Right atrium auricular region (tissue), 2 donors: ENCODE data around the gene SOX5. TPM values are rescaled to one million over a fixed set of nuclear protein-coding genes. Genes with fewer than 3 reads are reported as not detected.
"Not testable (repeated sequence)": the region's sequence is repeated elsewhere in the genome, so short reads cannot be mapped to it uniquely, and the experiment has no call there.

Experiments
- DNase-seq: peaks from one replicate; pipeline ENCODE4 v3.0.0-alpha.2; 2019; ENCODE audit warnings: low spot score
- H3K27ac ChIP-seq, 2 donors: fragments of 200-600 bp; sonication (generic); 1 replicate in 1 of 2; 2 replicates in 1 of 2; pipeline ENCODE4 v1.5.1; 2016 to 2019
- H3K27me3 ChIP-seq, 2 donors: fragments of 200-600 bp; sonication (generic); one replicate each; pipeline versions ENCODE4 v1.5.1 to v1.6.0; 2017 to 2019
- H3K36me3 ChIP-seq: fragments of 200-600 bp; sonication (generic); one replicate; pipeline ENCODE4 v1.5.1; 2016
- H3K4me1 ChIP-seq, 2 donors: fragments of 200-600 bp; sonication (generic); one replicate each; pipeline versions ENCODE4 v1.5.1 to v1.6.0; 2017 to 2019
- H3K4me3 ChIP-seq, 2 donors: fragments of 200-600 bp; sonication (generic); 1 replicate in 1 of 2; 2 replicates in 1 of 2; pipeline ENCODE4 v1.5.1; 2017 to 2019; ENCODE audit warnings: mild to moderate bottlenecking in 1 of 2, moderate library complexity in 1 of 2
- H3K9me3 ChIP-seq, 2 donors: fragments of 200-600 bp; sonication (generic); one replicate each; pipeline ENCODE4 v1.5.1; 2019
- total RNA-seq, 2 donors: library from RNA; depleted of rRNA; stranded (reverse); fragments of >200 nt; gene quantifications; one replicate each; pipeline ENCODE4 v1.1.0, GENCODE V29; 2016
- TF ChIP-seq, protein P1 (sequence below), 2 donors: fragments of 200-600 bp; sonication (generic); IDR thresholded peaks; one replicate each; pipeline ENCODE4 v1.5.1; 2019; ENCODE audit warnings: antibody characterized with exemption in 2 of 2

SOX5 gene
- total RNA-seq, 2 donors from 2014 or later, result 3.9 to 5.6 TPM

DNA sequence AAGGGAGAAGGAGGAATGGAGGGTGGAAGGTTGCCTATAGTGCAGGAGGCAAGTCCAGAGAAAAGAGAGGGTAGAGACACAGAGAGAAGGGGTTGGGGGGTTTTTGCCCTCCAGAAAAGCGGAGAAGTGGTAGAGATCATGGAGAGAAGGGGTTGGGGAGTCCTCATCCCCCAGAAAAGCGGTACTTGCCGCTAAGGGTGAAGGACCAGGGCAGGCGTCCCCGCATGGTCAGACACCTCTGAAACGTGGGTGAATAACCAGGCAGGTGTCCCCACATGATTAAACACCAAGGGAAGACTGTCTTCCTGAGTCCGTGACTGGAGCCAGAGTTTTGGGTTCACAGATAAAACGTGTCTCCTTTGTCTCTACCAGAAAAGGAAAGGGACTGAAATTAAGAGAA is 439.0 kb downstream of the SOX5 start:
- no peak for DNase-seq
- no peaks in the 10 kb centered on the region for H3K27me3 ChIP-seq
- TF ChIP-seq, protein P1, sequence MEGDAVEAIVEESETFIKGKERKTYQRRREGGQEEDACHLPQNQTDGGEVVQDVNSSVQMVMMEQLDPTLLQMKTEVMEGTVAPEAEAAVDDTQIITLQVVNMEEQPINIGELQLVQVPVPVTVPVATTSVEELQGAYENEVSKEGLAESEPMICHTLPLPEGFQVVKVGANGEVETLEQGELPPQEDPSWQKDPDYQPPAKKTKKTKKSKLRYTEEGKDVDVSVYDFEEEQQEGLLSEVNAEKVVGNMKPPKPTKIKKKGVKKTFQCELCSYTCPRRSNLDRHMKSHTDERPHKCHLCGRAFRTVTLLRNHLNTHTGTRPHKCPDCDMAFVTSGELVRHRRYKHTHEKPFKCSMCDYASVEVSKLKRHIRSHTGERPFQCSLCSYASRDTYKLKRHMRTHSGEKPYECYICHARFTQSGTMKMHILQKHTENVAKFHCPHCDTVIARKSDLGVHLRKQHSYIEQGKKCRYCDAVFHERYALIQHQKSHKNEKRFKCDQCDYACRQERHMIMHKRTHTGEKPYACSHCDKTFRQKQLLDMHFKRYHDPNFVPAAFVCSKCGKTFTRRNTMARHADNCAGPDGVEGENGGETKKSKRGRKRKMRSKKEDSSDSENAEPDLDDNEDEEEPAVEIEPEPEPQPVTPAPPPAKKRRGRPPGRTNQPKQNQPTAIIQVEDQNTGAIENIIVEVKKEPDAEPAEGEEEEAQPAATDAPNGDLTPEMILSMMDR (IDR thresholded peaks at IDR 0.05), result no peak

DNA sequence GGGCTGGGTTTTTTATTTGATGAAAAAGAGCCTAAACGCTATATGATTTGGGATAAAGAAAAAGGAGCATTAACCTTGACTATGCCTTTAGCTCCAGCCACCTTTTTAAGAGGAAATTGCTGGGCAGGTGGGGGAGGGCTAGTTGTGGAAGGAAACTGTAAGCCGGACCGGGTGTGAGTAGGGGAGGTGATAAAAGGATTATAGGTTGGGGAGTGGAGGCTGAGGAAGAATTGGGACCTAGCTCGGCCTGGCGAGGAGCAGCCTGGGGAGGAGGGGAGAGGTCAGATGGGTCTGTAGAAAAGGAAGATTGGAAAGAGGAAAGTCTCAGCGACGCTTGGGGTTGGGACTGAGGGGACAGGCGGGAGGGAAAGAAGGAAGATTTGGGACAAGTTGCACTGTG is 439.6 kb downstream of the SOX5 start:
- H3K27me3 ChIP-seq, DNase-seq, H3K36me3 ChIP-seq, H3K4me3 ChIP-seq, H3K4me1 ChIP-seq, H3K9me3 ChIP-seq, H3K27ac ChIP-seq: not testable (repeated sequence)

More for the DNA sequence above, 439.0 kb downstream of the SOX5 start:
- Histone ChIP-seq H3K4me3 (no peak overlapping the region), H3K27ac (no peak overlapping the region), H3K4me1 (no peaks in the 10 kb centered on the region), H3K36me3 (no peaks in the 10 kb centered on the region), H3K9me3 (peaks cover 0 to 4% of the 10 kb centered on the region in 2 donors)

DNA sequence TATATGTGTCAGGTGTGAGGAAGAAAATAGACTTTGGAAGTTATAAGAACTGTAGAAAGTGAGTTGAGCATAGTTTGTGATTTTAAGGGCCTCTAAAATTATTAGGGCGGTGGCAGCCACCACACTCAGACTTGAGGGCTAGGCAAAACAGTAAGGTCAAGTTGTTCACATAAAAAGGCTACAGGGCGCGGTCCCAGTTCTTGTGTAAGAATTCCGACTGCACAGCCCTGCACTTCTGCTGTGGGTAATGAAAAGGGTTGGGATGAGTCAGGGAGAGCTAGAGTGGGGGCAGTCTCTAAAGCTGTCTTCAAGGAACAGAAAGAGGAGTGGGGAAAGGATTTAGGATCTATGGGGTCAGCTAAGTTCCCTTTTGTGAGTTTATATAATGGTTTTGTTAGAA is 441.7 kb downstream of the SOX5 start:
- not testable (repeated sequence) for H3K27me3 ChIP-seq, H3K27ac ChIP-seq, H3K4me1 ChIP-seq, H3K36me3 ChIP-seq, H3K4me3 ChIP-seq, DNase-seq, H3K9me3 ChIP-seq

DNA sequence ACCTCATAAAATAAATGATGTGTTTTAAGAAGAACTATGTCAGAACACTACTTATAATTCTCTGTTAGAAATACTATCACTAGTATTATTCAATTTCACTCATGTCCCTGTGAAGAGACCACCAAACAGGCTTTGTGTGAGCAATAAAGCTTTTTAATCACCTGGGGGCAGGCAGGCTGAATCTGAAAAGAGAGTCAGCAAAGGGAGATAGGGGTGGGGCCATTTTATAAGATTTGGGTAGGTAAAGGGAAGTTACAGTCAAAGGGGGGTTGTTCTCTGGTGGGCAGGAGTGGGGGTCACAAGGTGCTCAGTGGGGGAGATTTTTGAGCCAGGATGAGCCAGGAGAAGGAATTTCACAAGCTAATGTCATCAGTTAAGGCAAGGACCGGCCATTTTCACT is 443.7 kb downstream of the SOX5 start:
- DNase-seq, H3K9me3 ChIP-seq, H3K27me3 ChIP-seq, H3K36me3 ChIP-seq, H3K4me3 ChIP-seq, H3K4me1 ChIP-seq, H3K27ac ChIP-seq: not testable (repeated sequence)

DNA sequence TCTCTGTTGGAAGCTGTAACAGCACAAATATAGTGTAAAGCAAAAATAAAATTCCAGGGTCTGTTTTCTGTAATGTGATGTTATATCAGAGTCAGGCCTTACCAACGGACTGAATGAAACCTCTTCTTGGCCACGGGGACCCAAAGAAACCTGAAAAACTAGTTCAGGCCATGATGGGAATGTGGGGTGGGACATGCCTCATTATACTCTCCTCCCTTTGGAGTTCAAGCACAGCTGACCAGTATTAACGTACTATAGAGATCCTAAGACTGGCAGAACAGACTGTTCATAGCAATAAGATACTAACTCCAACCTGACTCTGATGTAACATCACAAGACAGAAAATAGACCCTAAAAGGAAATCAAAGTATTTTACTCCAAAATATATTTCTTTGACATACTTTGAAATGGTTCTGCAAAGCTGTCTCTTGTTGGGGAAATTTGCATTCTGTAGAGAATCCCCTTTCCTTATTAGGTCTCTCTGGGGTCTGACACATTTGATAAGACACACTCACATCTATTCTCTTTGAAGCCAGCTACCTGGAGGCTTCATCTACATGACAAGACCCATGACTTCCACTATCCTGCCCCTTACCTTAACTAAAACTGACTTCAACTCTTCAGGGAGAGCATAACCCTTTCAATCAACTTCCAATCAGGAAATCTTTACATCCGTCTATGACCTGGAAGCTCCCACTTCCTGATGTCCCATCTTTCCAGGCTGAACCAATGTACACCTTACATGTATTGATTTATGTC is 444.6 kb downstream of the SOX5 start:
- Histone ChIP-seq H3K4me1 (no peaks in the 10 kb centered on the region), H3K27ac (no peak overlapping the region), H3K36me3 (no peaks in the 10 kb centered on the region), H3K27me3 (no peaks in the 10 kb centered on the region), H3K9me3 (no peaks in the 10 kb centered on the region), H3K4me3 (no peak overlapping the region)
- DNase-seq, result no peak
- TF ChIP-seq, protein P1 (IDR thresholded peaks at IDR 0.05), result no peak

DNA sequence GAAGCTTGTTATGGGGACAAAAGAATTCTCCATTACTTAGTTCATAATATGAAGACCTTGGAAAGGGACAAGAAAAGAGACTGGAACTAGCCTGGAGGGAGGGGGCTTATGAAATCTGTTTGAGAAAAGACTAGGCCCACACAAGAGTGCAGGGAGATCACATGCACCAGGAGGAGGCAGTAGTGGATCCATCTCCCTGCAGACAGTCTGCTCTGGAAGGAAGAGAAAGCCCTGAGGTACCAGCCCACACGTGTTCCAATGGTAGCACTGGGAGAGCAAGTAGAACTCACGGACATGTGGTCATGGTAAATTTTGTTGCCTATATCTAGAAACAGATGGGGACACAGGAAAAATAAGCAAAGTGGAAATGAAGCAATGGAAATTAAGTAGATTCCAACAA is 445.4 kb downstream of the SOX5 start:
- H3K27ac ChIP-seq, result no peak overlapping the region
- H3K9me3 ChIP-seq, result peaks cover 0 to 5% of the 10 kb centered on the region in 2 donors
- H3K27me3 ChIP-seq, result no peaks in the 10 kb centered on the region
- no peak overlapping the region for H3K4me3 ChIP-seq
- TF ChIP-seq, protein P1 (IDR thresholded peaks at IDR 0.05), result no peak
- no peaks in the 10 kb centered on the region for H3K36me3 ChIP-seq
- DNase-seq, result no peak
- no peaks in the 10 kb centered on the region for H3K4me1 ChIP-seq

DNA sequence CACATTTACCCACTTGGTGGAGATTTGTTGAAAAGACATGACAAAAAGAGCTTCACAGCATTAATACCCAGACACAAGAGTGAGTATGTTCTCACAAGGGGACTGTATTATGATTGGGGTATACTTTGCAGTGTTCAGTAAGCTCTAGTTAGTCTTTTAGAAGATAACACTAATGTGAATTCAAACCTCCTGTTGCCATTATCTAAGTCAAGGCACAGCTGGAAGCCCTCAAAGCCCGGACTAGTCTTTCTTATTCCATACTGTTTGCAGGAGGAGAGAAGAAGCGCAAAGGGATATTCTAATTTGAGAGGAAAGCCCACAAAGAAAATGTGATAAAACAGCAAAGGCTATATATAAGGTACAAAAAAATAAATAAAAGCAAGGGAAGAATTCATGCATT is 445.9 kb downstream of the SOX5 start:
- Histone ChIP-seq H3K4me3 (no peak overlapping the region), H3K9me3 (peaks cover 0 to 10% of the 10 kb centered on the region in 2 donors), H3K27ac (no peak overlapping the region), H3K36me3 (no peaks in the 10 kb centered on the region), H3K27me3 (no peaks in the 10 kb centered on the region), H3K4me1 (no peaks in the 10 kb centered on the region)
- TF ChIP-seq, protein P1 (IDR thresholded peaks at IDR 0.05), result no peak
- DNase-seq, result no peak
